Measurements from ENCODE around the gene COBL. TPM values are rescaled to one million over a fixed set of nuclear protein-coding genes. Genes with fewer than 3 reads are reported as not detected.

The COBL gene
- total and polyA plus RNA-seq, 12 donors, result 0.09 to 1.4 (median 0.53) TPM

- Histone ChIP-seq H3K36me3 (replicated peaks in 1 of 2) (no peaks in the 10 kb centered on the region), H3K9me3 (replicated peaks in 1 of 3) (no peaks in the 10 kb centered on the region), H3K27ac (no peak overlapping the region), H3K27me3 (no peaks in the 10 kb centered on the region), H3K4me3 (no peak overlapping the region), H3K4me1 (replicated peaks in 1 of 2) (no peaks in the 10 kb centered on the region)
- intact Hi-C loops (cut with DNase I), result loop anchor here in 1 of 2 donors (10.0 kb wide), 1 partner anchor 199 kb away; no protein-coding TSS in a partner anchor
- 68 to 83% (median 77%) methylated on average over 13 of the region's 13 CpGs for WGBS, 4 donors
- DNase-seq, result no peak
- TF ChIP-seq CTCF (IDR thresholded peaks at IDR 0.05), result no peak
- TF ChIP-seq POLR2A (IDR thresholded peaks at IDR 0.05), result no peak
Observed at GRCh38 chr7:51233374-51233773, 83.2 kb downstream of the COBL start.

- Histone ChIP-seq H3K4me3 (no peak overlapping the region), H3K9me3 (replicated peaks in 1 of 3) (no peaks in the 10 kb centered on the region), H3K27ac (no peak overlapping the region), H3K36me3 (replicated peaks in 1 of 2) (no peaks in the 10 kb centered on the region), H3K27me3 (no peaks in the 10 kb centered on the region), H3K4me1 (replicated peaks in 1 of 2) (no peaks in the 10 kb centered on the region)
- WGBS, 4 donors, result 76 to 84% (median 79%) methylated on average over 5 of the region's 5 CpGs
- intact Hi-C loops (cut with DNase I), result loop anchor here in 1 of 2 donors (10.0 kb wide), 1 partner anchor 196 kb away; no protein-coding TSS in a partner anchor
- TF ChIP-seq CTCF (IDR thresholded peaks at IDR 0.05) (no peak), POLR2A (IDR thresholded peaks at IDR 0.05) (no peak)
- no peak for DNase-seq
Observed at GRCh38 chr7:51230723-51231122, 85.9 kb downstream of the COBL start.

GRCh38 chr7:51230324-51230625 is 86.3 kb downstream of the COBL start:
- WGBS, 4 donors, result 64 to 72% (median 70%) methylated on average over 2 of the region's 2 CpGs
- no peak for DNase-seq
- intact Hi-C loops (cut with DNase I), result loop anchor here in 1 of 2 donors (10.0 kb wide), 1 partner anchor 195 kb away; no protein-coding TSS in a partner anchor
- Histone ChIP-seq H3K36me3 (replicated peaks in 1 of 2) (no peaks in the 10 kb centered on the region), H3K27ac (no peak overlapping the region), H3K4me3 (no peak overlapping the region), H3K27me3 (no peaks in the 10 kb centered on the region), H3K9me3 (replicated peaks in 1 of 3) (no peaks in the 10 kb centered on the region), H3K4me1 (replicated peaks in 1 of 2) (no peaks in the 10 kb centered on the region)
- TF ChIP-seq CTCF (IDR thresholded peaks at IDR 0.05), result no peak
- TF ChIP-seq POLR2A (IDR thresholded peaks at IDR 0.05), result no peak

GRCh38 chr7:51229620-51230323 is 86.8 kb downstream of the COBL start:
- no peak overlapping the region for H3K4me3 ChIP-seq
- no peaks in the 10 kb centered on the region for H3K36me3 ChIP-seq (replicated peaks in 1 of 2)
- no peak overlapping the region for H3K27ac ChIP-seq
- intact Hi-C loops (cut with DNase I), result loop anchor here in 1 of 2 donors (10.0 kb wide), 1 partner anchor 195 kb away; no protein-coding TSS in a partner anchor
- H3K27me3 ChIP-seq, result no peaks in the 10 kb centered on the region
- no peaks in the 10 kb centered on the region for H3K9me3 ChIP-seq (replicated peaks in 1 of 3)
- TF ChIP-seq CTCF (IDR thresholded peaks at IDR 0.05) (no peak), POLR2A (IDR thresholded peaks at IDR 0.05) (no peak)
- WGBS, 4 donors, result 82 to 96% (median 88%) methylated on average over 8 to 11 of the region's 11 CpGs
- H3K4me1 ChIP-seq (replicated peaks in 1 of 2), result no peaks in the 10 kb centered on the region
- DNase-seq, result no peak

Measured in adrenal gland (tissue), 12 donors.